Spinal cord (tissue), 10 donors: ENCODE measurements around the gene LRRC36. TPM values are rescaled to one million over a fixed set of nuclear protein-coding genes. Genes with fewer than 3 reads are reported as not detected.

ENCODE experiments used
- DNase-seq, 6 donors: peaks; one replicate each; pipeline versions ENCODE4 v3.0.0 to v3.0.0-alpha.2; 2013 to 2015; ENCODE audit warnings: low spot score in 6 of 6, low read depth in 4 of 6
- H3K27ac ChIP-seq: one replicate; pipeline ENCODE4 v1.5.1; 2013; ENCODE audit warnings: low read depth, low read length, control low read depth
- H3K27me3 ChIP-seq: one replicate; pipeline ENCODE4 v1.6.1; 2013; ENCODE audit warnings: low read length; ENCODE audit not compliant: control insufficient read depth, insufficient read depth
- H3K36me3 ChIP-seq: one replicate; pipeline ENCODE4 v1.6.1; 2013; ENCODE audit warnings: low read length; ENCODE audit not compliant: control insufficient read depth, insufficient read depth
- H3K4me1 ChIP-seq: one replicate; pipeline ENCODE4 v1.6.1; 2013; ENCODE audit warnings: low read length; ENCODE audit not compliant: control insufficient read depth, insufficient read depth
- H3K4me3 ChIP-seq: one replicate; pipeline ENCODE4 v1.5.1; 2013; ENCODE audit warnings: low read depth, low read length, control low read depth
- H3K9me3 ChIP-seq: one replicate; pipeline ENCODE4 v1.6.1; 2013; ENCODE audit warnings: low read length; ENCODE audit not compliant: control insufficient read depth, insufficient read depth
- WGBS: methylation state at CpG from one replicate; pipeline ENCODE4 v1.1.5; 2013; ENCODE audit warnings: missing lambda C conversion rate; ENCODE audit not compliant: insufficient coverage; 5-methylcytosine and 5-hydroxymethylcytosine counted together
- polyA plus RNA-seq, 2 donors: library from polyadenylated mRNA; unstranded; fragments of 120-200 nt; gene quantifications; one replicate each; pipeline ENCODE4 v1.2.1, GENCODE V29; 2013; ENCODE audit not compliant: insufficient read length in 2 of 2
- total RNA-seq, 2 donors: library from RNA; depleted of rRNA in 1 of 2; stranded (reverse); fragments of 120-200 nt in 1 of 2; fragments of >200 nt in 1 of 2; gene quantifications; one replicate each; pipeline versions ENCODE4 v1.2.3 to v1.2.4, GENCODE V29; 2013 to 2014
- donor health status: healthy.

LRRC36 gene
- total and polyA plus RNA-seq, 4 donors = 4.3 to 10.9 (median 5.8) TPM

GRCh38 chr16:67393111-67393787 lies 66.6 kb downstream of the LRRC36 start, which contains the start of gene TPPP3:
Gene TPPP3, minus strand, starts transcription at chr16:67393498. Its CDS starts 2,387 bp downstream, at chr16:67391111.
- under 1% methylated on average over 54 of the region's 56 CpGs for WGBS
- Histone ChIP-seq H3K4me1 (peaks cover 98% of the 10 kb centered on the region), H3K4me3 (peak within 1 kb of the TSS; percentile 71), H3K9me3 (no peaks in the 10 kb centered on the region), H3K27me3 (peaks cover 10% of the 10 kb centered on the region), H3K36me3 (peaks cover 27% of the 10 kb centered on the region), H3K27ac (peak within 1 kb of the TSS; percentile 92)
- DNase-seq = peak in 3 of 6 donors; percentile 71 to 91 (median 91)

- H3K4me3 ChIP-seq = peak overlapping the region; percentile 71
- H3K27me3 ChIP-seq = peaks cover 10% of the 10 kb centered on the region
- peaks cover 98% of the 10 kb centered on the region for H3K4me1 ChIP-seq
- DNase-seq = no peak
- peak overlapping the region; percentile 88 for H3K27ac ChIP-seq
- no peaks in the 10 kb centered on the region for H3K9me3 ChIP-seq
- WGBS = 7% methylated on average over 15 of the region's 20 CpGs
- H3K36me3 ChIP-seq = peaks cover 27% of the 10 kb centered on the region
Measured at GRCh38 chr16:67393788-67394154, 67.2 kb downstream of the LRRC36 start.

GRCh38 chr16:67394155-67395104 lies 67.8 kb downstream of the LRRC36 start:
- Histone ChIP-seq H3K4me3 (peak overlapping the region; percentile 71), H3K27ac (peak overlapping the region; percentile 88), H3K9me3 (no peaks in the 10 kb centered on the region), H3K4me1 (peaks cover 98% of the 10 kb centered on the region), H3K27me3 (peaks cover 10% of the 10 kb centered on the region), H3K36me3 (peaks cover 27% of the 10 kb centered on the region)
- peak in 1 of 6 donors; percentile 27 for DNase-seq
- 37% methylated on average over 84 of the region's 88 CpGs for WGBS

GRCh38 chr16:67395105-67395457 lies 68.5 kb downstream of the LRRC36 start:
- no peak for DNase-seq
- Histone ChIP-seq H3K36me3 (peaks cover 24% of the 10 kb centered on the region), H3K9me3 (no peaks in the 10 kb centered on the region), H3K27me3 (peaks cover 10% of the 10 kb centered on the region), H3K4me1 (peaks cover 98% of the 10 kb centered on the region), H3K27ac (peak overlapping the region; percentile 25), H3K4me3 (no peak overlapping the region)
- WGBS = 76% methylated on average over 2 of the region's 10 CpGs

- Histone ChIP-seq H3K36me3 (peaks cover 26% of the 10 kb centered on the region), H3K9me3 (no peaks in the 10 kb centered on the region), H3K4me1 (peaks cover 98% of the 10 kb centered on the region), H3K27me3 (peaks cover 10% of the 10 kb centered on the region), H3K4me3 (no peak overlapping the region), H3K27ac (peak overlapping the region; percentile 58)
- DNase-seq = peak in 1 of 6 donors; percentile 37
- WGBS = 75% methylated on average over 13 of the region's 13 CpGs
Measured at GRCh38 chr16:67395458-67396158, 69.0 kb downstream of the LRRC36 start.

GRCh38 chr16:67396159-67397035 lies 69.8 kb downstream of the LRRC36 start:
- H3K4me1 ChIP-seq = peaks cover 90% of the 10 kb centered on the region
- H3K27me3 ChIP-seq = peaks cover 10% of the 10 kb centered on the region
- peak in 3 of 6 donors; percentile 74 to 91 (median 90) for DNase-seq
- H3K27ac ChIP-seq = peak overlapping the region; percentile 58
- H3K4me3 ChIP-seq = no peak overlapping the region
- peaks cover 25% of the 10 kb centered on the region for H3K36me3 ChIP-seq
- no peaks in the 10 kb centered on the region for H3K9me3 ChIP-seq
- 19% methylated on average over 29 of the region's 31 CpGs for WGBS

- DNase-seq = peak in 1 of 6 donors; percentile 16
- H3K36me3 ChIP-seq = peaks cover 22% of the 10 kb centered on the region
- H3K4me1 ChIP-seq = peaks cover 82% of the 10 kb centered on the region
- no peaks in the 10 kb centered on the region for H3K9me3 ChIP-seq
- H3K27ac ChIP-seq = peak overlapping the region; percentile 58
- no peak overlapping the region for H3K4me3 ChIP-seq
- peaks cover 10% of the 10 kb centered on the region for H3K27me3 ChIP-seq
- 66% methylated on average over 8 of the region's 15 CpGs for WGBS
Measured at GRCh38 chr16:67397036-67397801, 70.6 kb downstream of the LRRC36 start.

GRCh38 chr16:67397812-67398545 lies 71.4 kb downstream of the LRRC36 start:
- H3K36me3 ChIP-seq = peaks cover 18% of the 10 kb centered on the region
- no peak overlapping the region for H3K4me3 ChIP-seq
- 84% methylated on average over 22 of the region's 22 CpGs for WGBS
- H3K27me3 ChIP-seq = peaks cover 10% of the 10 kb centered on the region
- H3K27ac ChIP-seq = no peak overlapping the region
- no peaks in the 10 kb centered on the region for H3K9me3 ChIP-seq
- DNase-seq = no peak
- peaks cover 75% of the 10 kb centered on the region for H3K4me1 ChIP-seq
